ENCODE measurements around the gene BHLHE40. TPM values are rescaled to one million over a fixed set of nuclear protein-coding genes. Genes with fewer than 3 reads are reported as not detected.

Gene BHLHE40
- total RNA-seq, 1 donor from 2014 or later: 42.9 TPM

- FAIRE-seq: no peak
Observed at GRCh38 chr3:4980229-4981203, 1.3 kb downstream of the BHLHE40 start.

GRCh38 chr3:4981294-4981664, 2.0 kb downstream of the BHLHE40 start:
- Histone ChIP-seq H3K27me3 (ENCODE audit: control insufficient read depth, insufficient read depth, low read length) (no peaks in the 10 kb centered on the region), H3K36me3 (ENCODE audit: control insufficient read depth, insufficient read depth, low read length) (peaks cover 20% of the 10 kb centered on the region), H3K4me3 (ENCODE audit: low read depth, low read length) (peak overlapping the region; percentile 95)
- DNase-seq (ENCODE audit: low read depth) (peak; percentile 30), FAIRE-seq (no peak)
- no peak for TF ChIP-seq CTCF (IDR thresholded peaks at IDR 0.05; ENCODE audit: insufficient read depth, low read length, severe bottlenecking)

More at GRCh38 chr3:4980229-4981203, 1.3 kb downstream of the BHLHE40 start:
- Histone ChIP-seq H3K4me3 (ENCODE audit: low read depth, low read length) (peak overlapping the region; percentile 95), H3K36me3 (ENCODE audit: control insufficient read depth, insufficient read depth, low read length) (peaks cover 20% of the 10 kb centered on the region), H3K27me3 (ENCODE audit: control insufficient read depth, insufficient read depth, low read length) (no peaks in the 10 kb centered on the region)
- DNase-seq (ENCODE audit: low read depth): peak; percentile 63
- TF ChIP-seq CTCF (IDR thresholded peaks at IDR 0.05; ENCODE audit: insufficient read depth, low read length, severe bottlenecking): peak; percentile 96

- Histone ChIP-seq H3K36me3 (ENCODE audit: control insufficient read depth, insufficient read depth, low read length) (peaks cover 20% of the 10 kb centered on the region), H3K27me3 (ENCODE audit: control insufficient read depth, insufficient read depth, low read length) (no peaks in the 10 kb centered on the region), H3K4me3 (ENCODE audit: low read depth, low read length) (peak overlapping the region; percentile 95)
- peak; percentile 47 for TF ChIP-seq CTCF (IDR thresholded peaks at IDR 0.05; ENCODE audit: insufficient read depth, low read length, severe bottlenecking)
- DNase-seq (ENCODE audit: low read depth) (peak; percentile 74), FAIRE-seq (no peak)
Observed at GRCh38 chr3:4981665-4982494, 2.6 kb downstream of the BHLHE40 start.

GRCh38 chr3:4982773-4983738, 3.8 kb downstream of the BHLHE40 start:
- DNase-seq (ENCODE audit: low read depth) (peak; percentile 52), FAIRE-seq (no peak)
- TF ChIP-seq CTCF (IDR thresholded peaks at IDR 0.05; ENCODE audit: insufficient read depth, low read length, severe bottlenecking): no peak
- Histone ChIP-seq H3K36me3 (ENCODE audit: control insufficient read depth, insufficient read depth, low read length) (peaks cover 20% of the 10 kb centered on the region), H3K27me3 (ENCODE audit: control insufficient read depth, insufficient read depth, low read length) (no peaks in the 10 kb centered on the region), H3K4me3 (ENCODE audit: low read depth, low read length) (peak overlapping the region; percentile 95)
